Thyroid gland (tissue), 4 donors: ENCODE measurements around the gene VGLL4.

ENCODE experiments used
- CTCF ChIP-seq, 6 experiments: fragments of 200-600 bp in 3 of 6; fragments of 450-650 bp in 3 of 6; sonication (generic) in 3 of 6; IDR thresholded peaks; one replicate each; pipeline ENCODE4 v1.5.1; 2016 to 2019; ENCODE audit warnings: antibody characterized with exemption in 6 of 6, mild to moderate bottlenecking in 2 of 6, inconsistent platforms in 1 of 6, moderate library complexity in 1 of 6
- POLR2A ChIP-seq, 2 donors: fragments of 450-650 bp; IDR thresholded peaks; one replicate each; pipeline ENCODE4 v1.6.1; 2017; ENCODE audit warnings: antibody characterized with exemption in 2 of 2, mild to moderate bottlenecking in 2 of 2, moderate library complexity in 1 of 2

DNA sequence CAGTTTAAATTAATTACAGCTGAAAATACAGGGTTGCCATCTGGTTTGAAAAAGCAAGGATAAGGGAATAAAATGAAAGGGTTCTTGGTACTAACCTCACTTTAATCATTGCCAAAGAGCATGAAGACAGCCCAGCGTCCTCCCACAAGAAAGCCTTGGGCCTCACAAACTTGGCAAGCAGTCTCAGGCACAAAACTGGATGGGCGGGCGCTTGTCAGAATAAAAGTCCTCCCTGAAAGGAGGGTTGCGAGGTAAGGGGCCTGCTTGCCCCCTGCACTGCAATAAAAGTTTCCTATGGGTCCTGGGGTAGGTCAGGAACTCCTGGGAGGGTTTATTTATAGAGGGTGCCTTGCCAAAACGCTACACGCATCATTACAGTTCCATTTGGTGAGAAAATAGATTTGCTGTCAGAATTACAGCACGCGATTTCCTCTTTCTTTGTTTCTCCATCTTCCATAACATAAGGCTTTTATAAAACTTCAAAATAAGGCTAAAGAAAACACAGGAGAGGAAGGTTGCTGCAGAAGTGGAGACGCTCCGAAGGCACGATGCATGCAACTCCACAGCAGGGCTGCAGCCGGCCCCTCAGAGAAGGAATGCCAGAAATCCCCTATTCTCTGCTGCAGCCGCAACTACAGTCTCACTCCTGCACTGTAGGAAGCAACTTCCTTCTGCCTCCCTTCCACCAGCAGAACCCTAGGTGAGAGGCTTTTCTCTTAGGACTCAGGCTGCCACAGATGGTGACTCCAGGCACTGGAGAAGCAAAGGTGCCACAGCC lies 61.3 kb downstream of the VGLL4 start:
- TF ChIP-seq POLR2A (IDR thresholded peaks at IDR 0.05) (peak in 1 of 2 donors; percentile 29), CTCF (IDR thresholded peaks at IDR 0.05) (no peak)
